Pancreas (tissue), 10 donors: Measurements from ENCODE around the gene DENND2A. TPM values are rescaled to one million over a fixed set of nuclear protein-coding genes. Genes with fewer than 3 reads are reported as not detected.
"Not testable (repeated sequence)": the region's sequence is repeated elsewhere in the genome, so short reads cannot be mapped to it uniquely, and the experiment has no call there.

Experiments used
- ATAC-seq, 4 donors: fragments of 200-7000 bp; cut with Tn5 transposase; one replicate each; pipeline versions ENCODE4 v1.8.0 to v1.9.1; 2020; ENCODE audit warnings: mild to moderate bottlenecking in 4 of 4, moderate library complexity in 4 of 4
- DNase-seq, 6 donors: peaks; one replicate each; pipeline ENCODE4 v3.0.0-alpha.2; 2020
- FAIRE-seq: peaks from 2 replicates; lab custom pipeline; 2012; peaks lifted over from hg19 to GRCh38; lab: Jason Lieb, UNC
- H3K27ac ChIP-seq, 4 donors: fragments of 200-600 bp; sonication (generic); 1 replicate in 3 of 4; 2 replicates in 1 of 4; pipeline versions ENCODE4 v1.5.0 to v1.8.0; 2020
- H3K27me3 ChIP-seq, 4 donors: fragments of 200-600 bp; one replicate each; pipeline ENCODE4 v1.8.0; 2021
- H3K36me3 ChIP-seq, 3 donors: fragments of 200-600 bp; sonication (generic) in 1 of 3; one replicate each; pipeline versions ENCODE4 v1.5.0 to v1.8.0; 2020 to 2021
- H3K4me1 ChIP-seq, 3 donors: fragments of 200-600 bp; one replicate each; pipeline ENCODE4 v1.8.0; 2021
- H3K4me3 ChIP-seq, 4 donors: fragments of 200-600 bp; sonication (generic) in 2 of 4; one replicate each; pipeline versions ENCODE4 v1.5.0 to v1.8.0; 2020 to 2021
- H3K9me3 ChIP-seq, 4 donors: fragments of 200-600 bp; one replicate each; pipeline ENCODE4 v1.8.0; 2021
- CTCF ChIP-seq, 4 donors: fragments of 200-600 bp; sonication (generic) in 3 of 4; IDR thresholded peaks; one replicate each; pipeline versions ENCODE4 v1.5.0 to v1.8.0; 2021; ENCODE audit warnings: antibody characterized with exemption in 4 of 4
- WGBS, 2 donors: extraction: QIAGEN DNeasy Blood & Tissue Kit; methylation state at CpG; one replicate each; pipeline ENCODE4 v1.1.7; 2013; 5-methylcytosine and 5-hydroxymethylcytosine counted together
- intact Hi-C, 3 donors: fragments of 100-400 bp; cut with DNase I; formaldehyde crosslinking; loops; one replicate each; pipeline versions ENCODE4 v1.11.1 to v1.14.2; 2022
- polyA plus RNA-seq, 2 donors: library from polyadenylated mRNA; stranded (reverse); fragments of 200-250 nt; gene quantifications; one replicate each; pipeline ENCODE4 v1.2.3, GENCODE V29; 2013
- total RNA-seq, 6 donors: library from RNA; stranded (reverse); fragmentation: NEBNext Ultra II Directional in 4 of 6; extraction: Animal tissue kit (Norgen Biotek cat#: 25700) in 4 of 6; gene quantifications; one replicate each; pipeline versions ENCODE4 v1.2.1 to v1.2.4, GENCODE V29; 2021 to 2023
- donor health status: healthy with polysubstance abuse.
- donor health status: DM: no; HTN: no; CAD: no; lungs with moderate emphysema.
- donor health status: DM: no; HTN: no; CAD: no.
- donor health status: control.
- donor health status: control.
- donor health status: Bipolar disorder and iron deficiency.
- donor health status: DM: yes; HTN: yes; CAD: no.
- donor health status: DM: no; HTN: no; CAD: no.
- donor health status: DM: no; HTN: no; CAD: no.
- donor health status: DM: yes; HTN: yes; CAD: no.

Gene DENND2A
- total and polyA plus RNA-seq, 8 donors = 1.1 to 5.0 (median 1.8) TPM

DNA sequence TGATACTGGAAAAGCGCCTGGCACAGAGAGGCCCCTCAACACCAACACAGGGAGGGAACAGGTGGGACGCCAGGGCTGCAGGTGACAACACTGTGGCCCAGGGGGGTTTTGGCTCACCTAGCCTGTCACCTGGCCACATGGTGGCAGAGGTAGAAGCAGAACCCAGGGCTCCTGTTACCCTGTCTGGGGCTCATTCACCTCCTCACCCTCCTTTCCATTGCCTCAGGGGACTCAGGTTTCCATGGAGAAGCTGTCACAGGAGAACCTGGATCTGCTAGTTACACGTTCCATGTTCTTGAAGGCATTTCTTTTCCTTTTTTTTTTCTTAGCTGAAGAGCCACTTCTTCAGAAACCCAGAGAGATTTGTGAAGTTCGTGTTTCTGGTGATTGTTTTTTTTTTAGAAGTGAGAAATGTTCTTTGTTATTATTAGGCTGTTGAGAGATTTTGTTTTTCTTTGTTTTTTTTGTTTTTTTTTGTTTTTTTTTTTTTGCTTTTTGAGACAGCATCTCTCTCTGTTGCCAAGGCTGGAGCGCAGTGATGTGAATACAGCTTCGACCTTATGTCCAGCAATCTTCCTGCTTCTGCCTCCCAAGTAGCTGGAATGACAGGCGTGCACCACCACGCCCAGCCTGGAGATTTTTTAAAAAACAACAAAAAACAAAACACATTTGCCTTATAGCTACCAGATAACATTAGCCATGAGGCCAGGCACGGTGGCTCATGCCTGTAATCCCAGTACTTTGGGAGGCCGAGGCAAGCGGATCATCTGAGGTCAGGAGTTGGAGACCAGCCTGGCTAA, 16.0 kb downstream of the DENND2A start:
- 83% methylated on average over 11 of the region's 11 CpGs for WGBS, 2 donors

GRCh38 chr7:140623980-140624379, 16.6 kb downstream of the DENND2A start:
- DNase-seq (no peak), FAIRE-seq (no peak), ATAC-seq (no peak)
- no peaks in the 10 kb centered on the region for H3K36me3 ChIP-seq
- intact Hi-C loops = no loop called here
- H3K4me1 ChIP-seq = no peaks in the 10 kb centered on the region
- no peak overlapping the region for H3K4me3 ChIP-seq
- WGBS, 2 donors = 80 to 86% methylated on average over 6 of the region's 6 CpGs
- no peak overlapping the region for H3K27ac ChIP-seq
- no peaks in the 10 kb centered on the region for H3K9me3 ChIP-seq
- H3K27me3 ChIP-seq = no peaks in the 10 kb centered on the region
- no peak for TF ChIP-seq CTCF (IDR thresholded peaks at IDR 0.05)

More for the DNA sequence above, 16.0 kb downstream of the DENND2A start:
- Histone ChIP-seq H3K4me3 (no peak overlapping the region), H3K9me3 (no peaks in the 10 kb centered on the region), H3K27ac (no peak overlapping the region), H3K27me3 (no peaks in the 10 kb centered on the region), H3K36me3 (no peaks in the 10 kb centered on the region), H3K4me1 (no peaks in the 10 kb centered on the region)
- intact Hi-C loops = no loop called here
- no peak for FAIRE-seq
- no peak for ATAC-seq
- DNase-seq = no peak
- TF ChIP-seq CTCF (IDR thresholded peaks at IDR 0.05) = no peak

DNA sequence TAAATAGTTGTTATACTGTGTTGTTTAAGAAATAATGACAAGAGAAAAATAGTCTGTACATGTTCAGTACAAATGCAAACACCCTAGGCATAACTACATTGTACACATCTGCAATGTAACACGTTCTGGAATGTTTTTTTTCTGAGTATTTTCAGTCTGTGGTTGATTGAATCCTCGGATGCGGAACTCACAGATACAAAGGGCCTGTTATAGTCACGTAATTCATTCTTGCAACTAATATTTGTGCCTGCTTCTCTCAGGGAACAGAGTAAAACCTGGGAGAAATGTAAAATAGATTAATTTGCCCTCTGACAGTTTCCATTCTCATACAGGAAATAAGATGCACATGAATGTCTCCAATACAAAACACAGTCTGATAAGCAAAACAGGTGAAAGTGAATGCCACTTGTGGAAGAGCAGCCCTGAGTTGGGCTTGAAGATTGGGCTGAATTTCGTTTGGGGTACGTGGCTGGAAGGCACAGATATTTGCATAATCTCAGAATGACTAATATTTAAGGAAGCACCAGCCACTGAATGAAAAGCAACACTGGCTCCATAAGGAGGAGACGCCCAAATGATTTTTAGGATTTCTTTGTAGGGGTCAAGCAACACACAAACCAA, 19.1 kb downstream of the DENND2A start:
- intact Hi-C loops = no loop called here
- ATAC-seq (no peak), FAIRE-seq (no peak), DNase-seq (no peak)
- 57 to 60% methylated on average over 7 of the region's 7 CpGs for WGBS, 2 donors
- no peak overlapping the region for H3K4me3 ChIP-seq
- H3K4me1 ChIP-seq = no peaks in the 10 kb centered on the region
- no peaks in the 10 kb centered on the region for H3K27me3 ChIP-seq
- H3K36me3 ChIP-seq = no peaks in the 10 kb centered on the region
- H3K27ac ChIP-seq = no peak overlapping the region
- H3K9me3 ChIP-seq = no peaks in the 10 kb centered on the region
- TF ChIP-seq CTCF (IDR thresholded peaks at IDR 0.05) = no peak

- ATAC-seq, DNase-seq, H3K9me3 ChIP-seq, FAIRE-seq, H3K4me3 ChIP-seq, H3K36me3 ChIP-seq, H3K27me3 ChIP-seq, H3K27ac ChIP-seq, intact Hi-C loops, H3K4me1 ChIP-seq: not testable (repeated sequence)
- 79 to 87% methylated on average over 11 of the region's 11 CpGs for WGBS, 2 donors
These were observed 20.6 kb downstream of the DENND2A start for GRCh38 chr7:140619915-140620510.

- no peak for TF ChIP-seq CTCF (IDR thresholded peaks at IDR 0.05)
- no peak for DNase-seq
- intact Hi-C loops = no loop called here
- Histone ChIP-seq H3K4me3 (no peak overlapping the region), H3K4me1 (no peaks in the 10 kb centered on the region), H3K27me3 (no peaks in the 10 kb centered on the region), H3K36me3 (no peaks in the 10 kb centered on the region), H3K27ac (no peak overlapping the region), H3K9me3 (no peaks in the 10 kb centered on the region)
- no peak for FAIRE-seq
- WGBS, 2 donors = 48 to 58% methylated on average over 1 of the region's 1 CpG
- no peak for ATAC-seq
These were observed 21.4 kb downstream of the DENND2A start for GRCh38 chr7:140619176-140619575.
